ENCODE results near the gene FECH.
"Not testable (repeated sequence)": the region's sequence is repeated elsewhere in the genome, so short reads cannot be mapped to it uniquely, and the experiment has no call there.

The FECH gene

DNA sequence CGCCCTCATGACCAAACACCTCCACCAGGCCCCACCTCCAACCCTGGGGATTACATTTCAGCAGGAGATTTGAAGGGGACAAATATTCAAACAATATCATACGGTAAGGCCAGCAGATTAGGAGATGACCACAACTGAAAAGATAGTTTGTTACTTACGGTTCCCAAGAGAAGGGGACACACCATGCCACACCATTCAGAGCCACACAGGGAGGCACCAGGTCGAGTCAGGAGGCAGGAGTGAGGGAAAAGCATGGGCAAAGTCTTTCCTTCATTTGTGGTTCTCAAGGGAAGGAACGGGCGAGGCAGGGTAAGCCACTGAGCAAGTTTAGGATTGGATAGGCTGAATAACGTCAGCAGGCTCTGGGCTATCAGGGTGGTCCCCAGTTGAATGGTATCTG, 57.4 kb downstream of the FECH start:
- DNase-seq, result no peak

- no peak for DNase-seq
Observed at GRCh38 chr18:57527556-57528229, 58.8 kb downstream of the FECH start.

- DNase-seq, result peak; percentile 75 to 82
Observed at GRCh38 chr18:57523171-57523956, 63.1 kb downstream of the FECH start.

DNA sequence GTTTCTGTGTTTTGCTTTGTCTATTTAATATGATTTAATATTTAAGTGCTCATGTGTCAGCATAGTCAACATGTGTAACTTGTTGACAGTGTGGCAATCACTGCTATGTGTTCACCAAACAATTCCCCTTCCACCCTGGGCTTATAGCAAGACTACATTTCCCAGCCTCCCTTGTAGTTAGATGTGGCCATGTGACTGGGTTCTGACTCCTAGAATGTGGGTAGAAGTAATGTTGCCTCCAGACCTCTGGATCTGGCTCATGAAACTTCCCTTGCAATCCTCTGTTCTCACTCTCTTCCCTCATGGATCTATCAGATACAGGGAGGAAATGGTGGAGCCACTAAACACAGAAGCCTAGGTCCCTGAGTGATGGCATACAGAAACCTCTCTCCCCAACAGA, 64.2 kb downstream of the FECH start:
- not testable (repeated sequence) for DNase-seq

DNA sequence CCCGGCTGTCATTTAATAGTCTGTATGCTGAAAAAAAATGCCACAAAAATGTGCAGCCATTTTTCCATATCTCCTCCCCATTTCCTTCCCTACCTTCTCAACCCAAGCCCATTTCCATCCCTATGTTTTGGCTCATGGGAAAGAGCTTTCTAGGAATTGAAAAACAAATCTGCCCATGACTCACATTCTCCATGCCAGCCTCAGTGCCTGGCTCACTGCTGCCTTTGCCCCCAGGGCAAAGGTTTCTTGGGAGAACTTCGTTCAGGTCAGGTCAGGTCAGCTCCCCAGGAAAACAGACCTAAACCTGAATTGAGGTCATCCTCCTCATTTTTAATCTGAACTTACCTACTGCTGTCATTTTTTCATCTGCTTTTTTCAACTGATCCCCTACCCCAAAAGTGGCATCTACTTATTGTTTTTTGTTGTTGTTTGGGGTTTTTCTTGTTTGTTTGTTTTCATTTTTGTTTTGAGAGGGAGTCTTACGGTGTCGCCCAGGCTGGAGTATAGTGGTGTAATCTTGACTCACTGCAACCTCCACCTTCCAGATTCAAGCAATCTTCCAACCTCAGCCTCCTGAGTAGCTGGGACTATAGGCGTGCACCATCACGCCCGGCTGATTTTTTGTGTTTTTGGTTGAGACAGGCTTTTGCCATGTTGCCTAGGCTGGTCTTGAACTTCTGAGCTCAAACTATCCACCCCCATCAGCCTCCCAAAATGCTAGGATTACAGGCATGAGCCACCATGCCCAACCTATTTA, 66.7 kb downstream of the FECH start:
- no peak for DNase-seq

DNA sequence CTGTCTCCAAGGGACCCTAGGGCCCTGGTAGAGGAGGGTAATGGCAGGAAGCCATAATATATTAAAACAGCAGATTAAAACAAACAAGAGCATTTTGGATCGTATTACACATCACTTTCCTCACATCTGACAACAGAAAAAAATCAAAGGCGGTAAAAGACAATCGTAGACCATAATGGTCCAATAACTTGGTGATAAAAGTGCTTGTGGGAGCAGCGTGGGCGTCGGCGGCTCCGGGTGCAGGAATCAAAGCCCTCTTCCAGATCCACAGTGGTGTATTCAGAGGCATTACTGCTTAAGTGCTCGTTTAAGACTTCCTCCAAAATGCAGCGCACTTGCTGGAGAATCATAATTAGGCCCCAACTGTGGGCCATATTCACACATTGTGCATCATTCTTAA, 68.0 kb downstream of the FECH start:
- no peak for DNase-seq

- DNase-seq, result no peak
Observed at GRCh38 chr18:57516056-57516455, 70.4 kb downstream of the FECH start.

- DNase-seq, result no peak
Observed at GRCh38 chr18:57505231-57505630, 81.3 kb downstream of the FECH start.

DNA sequence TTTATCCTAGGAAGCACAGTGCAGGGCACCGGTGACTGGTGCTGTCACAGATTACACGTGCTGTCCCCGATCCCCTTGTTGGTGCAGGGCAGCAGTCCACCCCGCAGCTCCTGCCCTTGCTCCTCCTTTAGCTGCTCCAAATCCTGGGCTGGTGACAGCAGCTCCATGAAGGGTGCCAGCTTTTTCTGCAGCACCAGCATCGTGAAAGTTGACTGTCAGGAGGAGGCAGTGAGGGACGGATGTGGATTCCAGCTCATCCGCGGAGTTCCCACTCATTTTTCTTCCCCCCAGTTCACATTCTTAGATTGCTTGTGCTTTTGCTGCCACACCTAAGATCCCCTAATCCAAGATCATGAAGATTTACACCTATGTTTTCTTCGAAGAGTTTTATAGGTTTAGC, 83.9 kb downstream of the FECH start:
- DNase-seq, result no peak

DNA sequence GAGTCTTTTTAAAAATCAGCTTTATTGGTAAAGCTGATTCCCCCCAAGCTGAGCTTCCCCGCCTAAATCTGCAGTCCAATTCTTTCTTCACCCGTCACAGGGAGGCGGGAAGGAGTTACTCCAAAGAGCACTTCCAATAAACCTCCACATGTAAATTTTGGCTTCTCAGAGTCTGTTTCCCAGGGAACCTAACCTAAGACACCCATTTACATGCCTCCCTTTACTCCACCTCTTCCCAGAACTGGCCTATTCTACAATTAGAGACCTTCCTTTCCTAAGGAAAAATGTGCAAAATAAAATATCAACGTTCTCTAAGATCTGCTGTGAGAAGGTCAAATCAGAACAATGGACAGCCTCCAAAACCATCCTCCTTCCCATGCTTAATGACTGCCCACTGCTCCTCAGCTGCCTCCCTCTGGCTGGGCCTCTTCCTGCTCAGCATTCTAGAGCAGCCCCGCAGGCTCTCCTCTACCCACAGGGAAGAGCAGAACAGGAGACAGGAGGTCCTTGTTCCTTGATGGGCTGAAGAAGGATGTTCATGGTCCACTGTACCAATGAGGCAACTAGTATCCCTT, 87.7 kb downstream of the FECH start:
- DNase-seq, result no peak

Data from inflammatory macrophage treated with lipopolysaccharide for 1 hour (primary cell).